ENCODE data around the gene PTPN22.

PTPN22 gene

GRCh38 chr1:113804421-113805255 is 66.9 kb downstream of the PTPN22 start (continued):
- TF ChIP-seq PATZ1 (tag by site-specific recombination; IDR thresholded peaks at IDR 0.05) (0 out of 2 replicates have a peak, but pooled peaks have one; percentile 19), ZNF664 (tag by site-specific recombination; IDR thresholded peaks at IDR 0.05) (no peak), ZNF843 (tag by site-specific recombination; IDR thresholded peaks at IDR 0.05) (0 out of 2 replicates have a peak, but pooled peaks have one; percentile 19), PRDM10 (tag by site-specific recombination; IDR thresholded peaks at IDR 0.05) (peak; percentile 26), TSHZ1 (tag by site-specific recombination; IDR thresholded peaks at IDR 0.05; ENCODE audit: borderline replicate concordance) (0 out of 2 replicates have a peak, but pooled peaks have one; percentile 43), BCL6B (tag by site-specific recombination; IDR thresholded peaks at IDR 0.05) (no peak), ZNF354C (tag by site-specific recombination; IDR thresholded peaks at IDR 0.05; ENCODE audit: borderline replicate concordance, low read depth) (no peak), ZNF629 (tag by site-specific recombination; IDR thresholded peaks at IDR 0.05) (peak; percentile 78), BCL11B (tag by site-specific recombination; IDR thresholded peaks at IDR 0.05; ENCODE audit: low read depth) (no peak), ZEB2 (tag by site-specific recombination; IDR thresholded peaks at IDR 0.05) (peak; percentile 76), ZNF157 (tag by site-specific recombination; IDR thresholded peaks at IDR 0.05) (no peak), ZNF335 (tag by site-specific recombination; conservative IDR thresholded peaks at IDR 0.05) (peak; percentile 38; the same call in 1 of the 2 replicates), ZNF707 (tag by site-specific recombination; IDR thresholded peaks at IDR 0.05) (no peak), ZNF692 (tag by site-specific recombination; IDR thresholded peaks at IDR 0.05) (0 out of 2 replicates have a peak, but pooled peaks have one; percentile 10), BCL11A (tag by site-specific recombination; IDR thresholded peaks at IDR 0.05; ENCODE audit: low read depth) (peak; percentile 87; the same call in 1 of the 2 replicates), ZNF133 (tag by site-specific recombination; IDR thresholded peaks at IDR 0.05) (no peak), ZNF366 (tag by site-specific recombination; conservative IDR thresholded peaks at IDR 0.05) (peak; percentile 68), FEZF1 (tag by site-specific recombination; IDR thresholded peaks at IDR 0.05) (peak; percentile 83), PRDM1 (tag by site-specific recombination; IDR thresholded peaks at IDR 0.05) (peak; percentile 65), TRIM28 (IDR thresholded peaks at IDR 0.05; ENCODE audit: borderline replicate concordance, low read length) (peak; percentile 70; the same call in 1 of the 2 replicates), KLF8 (tag by site-specific recombination; IDR thresholded peaks at IDR 0.05) (peak; percentile 65), ZNF174 (tag by site-specific recombination; IDR thresholded peaks at IDR 0.05) (no peak), ZNF121 (tag by site-specific recombination; IDR thresholded peaks at IDR 0.05) (no peak)
